CD4-positive, CD25-positive, alpha-beta regulatory T cell (primary cell): Measurements from ENCODE around the gene MRPS21. TPM values are rescaled to one million over a fixed set of nuclear protein-coding genes. Genes with fewer than 3 reads are reported as not detected.

Source experiments
- ATAC-seq, 2 donors: fragments of 150-1000 bp; cut with Tn5 transposase; one replicate each; pipeline ENCODE4 v1.10.0; 2021; ENCODE audit warnings: low read depth in 2 of 2, moderate number of reproducible peaks in 2 of 2, moderate library complexity in 1 of 2
- DNase-seq, 3 donors: peaks; one replicate each; pipeline versions ENCODE4 v3.0.0 to v3.0.0-alpha.2; 2012 to 2022; ENCODE audit warnings: mixed read lengths in 1 of 3
- H3K27ac ChIP-seq: one replicate; pipeline ENCODE4 v1.7.0; 2013; ENCODE audit warnings: mild to moderate bottlenecking, low read length; ENCODE audit not compliant: insufficient read depth, poor library complexity, severe bottlenecking
- H3K27me3 ChIP-seq: one replicate; pipeline ENCODE4 v1.7.0; 2013; ENCODE audit warnings: low read length; ENCODE audit not compliant: control insufficient read depth, insufficient read depth
- H3K36me3 ChIP-seq: one replicate; pipeline ENCODE4 v1.7.0; 2013; ENCODE audit warnings: mild to moderate bottlenecking, low read length, moderate library complexity; ENCODE audit not compliant: control insufficient read depth, insufficient read depth
- H3K4me1 ChIP-seq: 2 replicates; pipeline ENCODE4 v1.7.0; 2013; ENCODE audit warnings: mild to moderate bottlenecking, low read length; ENCODE audit not compliant: insufficient read depth, control insufficient read depth, poor library complexity, severe bottlenecking
- H3K4me3 ChIP-seq: one replicate; pipeline ENCODE4 v1.7.0; 2013; ENCODE audit warnings: low read depth, mild to moderate bottlenecking, low read length, moderate library complexity
- H3K9me3 ChIP-seq, 2 experiments: 1 replicate in 1 of 2; 2 replicates in 1 of 2; pipeline ENCODE4 v1.7.0; 2013; ENCODE audit warnings: low read length in 2 of 2, mild to moderate bottlenecking in 1 of 2, moderate library complexity in 1 of 2; ENCODE audit not compliant: control insufficient read depth in 2 of 2
- H3K27ac Mint-ChIP-seq, 3 donors: one replicate each; pipeline ENCODE4 v1.8.0; 2020 to 2022; ENCODE audit warnings: mild to moderate bottlenecking in 3 of 3, mixed read lengths in 3 of 3, moderate library complexity in 2 of 3
- H3K27me3 Mint-ChIP-seq: one replicate; pipeline ENCODE4 v1.8.0; 2022; ENCODE audit warnings: mild to moderate bottlenecking, mixed read lengths
- H3K36me3 Mint-ChIP-seq: one replicate; pipeline ENCODE4 v1.8.0; 2020; ENCODE audit warnings: mixed read lengths
- H3K4me1 Mint-ChIP-seq, 4 donors: one replicate each; pipeline ENCODE4 v1.8.0; 2020 to 2022; ENCODE audit warnings: mixed read lengths in 4 of 4, mild to moderate bottlenecking in 1 of 4
- H3K4me3 Mint-ChIP-seq, 4 donors: one replicate each; pipeline ENCODE4 v1.8.0; 2020 to 2022; ENCODE audit warnings: mild to moderate bottlenecking in 4 of 4, mixed read lengths in 4 of 4, moderate library complexity in 3 of 4
- H3K9me3 Mint-ChIP-seq, 7 donors: one replicate each; pipeline ENCODE4 v1.8.0; 2020 to 2022; ENCODE audit warnings: mixed read lengths in 7 of 7, mild to moderate bottlenecking in 3 of 7, moderate library complexity in 2 of 7
- polyA plus RNA-seq, 4 donors: library from polyadenylated mRNA; unstranded; fragments of 300-500 nt; fragmentation: Illumina TruSeq; gene quantifications; one replicate each; pipeline ENCODE4 v1.2.3, GENCODE V29; 2021
- total RNA-seq: library from RNA; stranded (reverse); gene quantifications from one replicate; pipeline ENCODE4 v1.2.3, GENCODE V29; 2022

The MRPS21 gene
- total and polyA plus RNA-seq, 5 donors from 2014 or later, result 45.3 to 89.4 (median 84.5) TPM

- Mint-ChIP-seq H3K4me3 (no peak overlapping the region), H3K27ac (no peak overlapping the region), H3K4me1 (no peaks in the 10 kb centered on the region), H3K36me3 (peaks cover 48% of the 10 kb centered on the region), H3K9me3 (no peaks in the 10 kb centered on the region), H3K27me3 (no peaks in the 10 kb centered on the region)
- Histone ChIP-seq H3K4me3 (no peak overlapping the region), H3K27me3 (no peaks in the 10 kb centered on the region), H3K4me1 (no peaks in the 10 kb centered on the region), H3K27ac (no peak overlapping the region), H3K9me3 (no peaks in the 10 kb centered on the region), H3K36me3 (peaks cover 78% of the 10 kb centered on the region)
- ATAC-seq (no peak), DNase-seq (no peak)
Measured at GRCh38 chr1:150346316-150346715, 52.7 kb downstream of the MRPS21 start.

DNA sequence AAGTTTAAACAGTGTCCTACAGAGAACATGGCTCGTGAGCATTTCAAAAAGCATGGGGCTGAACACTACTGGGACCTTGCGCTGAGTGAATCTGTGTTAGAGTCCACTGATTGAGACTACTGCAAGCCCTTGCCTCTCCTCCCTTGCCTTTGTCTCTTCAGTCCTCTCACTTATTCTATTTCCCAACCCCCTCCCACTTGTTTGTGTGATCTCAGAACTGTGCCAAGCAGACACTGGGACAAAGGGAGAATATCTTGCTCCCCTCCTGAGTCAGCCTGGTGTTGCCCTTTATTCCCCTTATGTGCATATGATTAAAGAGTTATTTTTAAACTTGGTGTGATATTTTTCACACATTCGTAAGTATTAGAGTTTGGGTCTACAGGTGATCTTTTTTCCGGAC lies 59.2 kb downstream of the MRPS21 start:
- no peaks in the 10 kb centered on the region for H3K27me3 ChIP-seq
- DNase-seq (no peak), ATAC-seq (no peak)
- Mint-ChIP-seq H3K27me3 (no peaks in the 10 kb centered on the region), H3K36me3 (peaks cover 28% of the 10 kb centered on the region), H3K27ac (no peak overlapping the region), H3K4me3 (no peak overlapping the region), H3K4me1 (no peaks in the 10 kb centered on the region), H3K9me3 (peaks cover 0 to 1% (median 0%) of the 10 kb centered on the region in 7 donors)
- H3K4me3 ChIP-seq, result no peak overlapping the region
- H3K36me3 ChIP-seq, result peaks cover 45% of the 10 kb centered on the region
- no peak overlapping the region for H3K27ac ChIP-seq
- H3K9me3 ChIP-seq, result no peaks in the 10 kb centered on the region
- no peaks in the 10 kb centered on the region for H3K4me1 ChIP-seq

Other genes with a start within 250 kb of the MRPS21 start
- 23.4 TPM for gene VPS45, start 226.1 kb upstream of the MRPS21 start, total RNA-seq
- gene VPS45, start 226.1 kb upstream of the MRPS21 start, polyA plus RNA-seq, result 10 to 100 TPM; 25.8 to 27.8 (median 26.3) TPM
- gene PLEKHO1, start 143.9 kb upstream of the MRPS21 start, total RNA-seq, result 61.0 TPM
- gene PLEKHO1, start 143.9 kb upstream of the MRPS21 start, polyA plus RNA-seq, result 10 to 100 TPM; 21.5 to 31.5 (median 27.5) TPM
- 51.5 TPM for gene ANP32E, start 57.7 kb upstream of the MRPS21 start, total RNA-seq
- gene ANP32E, start 57.7 kb upstream of the MRPS21 start, polyA plus RNA-seq, result 10 to 100 TPM; 53.3 to 73.4 (median 58.3) TPM
- not detected for gene CA14, start 36.1 kb upstream of the MRPS21 start, total RNA-seq
- under 1 TPM; 0.68 to 0.97 (median 0.71) TPM for gene CA14, start 36.1 kb upstream of the MRPS21 start, polyA plus RNA-seq
- 119 TPM for gene APH1A, start 24.8 kb upstream of the MRPS21 start, total RNA-seq
- gene APH1A, start 24.8 kb upstream of the MRPS21 start, polyA plus RNA-seq, result 10 to 100 TPM; 74.0 to 85.0 (median 76.9) TPM
- 4.6 TPM for gene C1orf54, start 21.1 kb upstream of the MRPS21 start, total RNA-seq
- gene C1orf54, start 21.1 kb upstream of the MRPS21 start, polyA plus RNA-seq, result 1 to 10 TPM; 2.0 to 6.4 (median 3.5) TPM
- 2.2 TPM for gene CIART, start 11.3 kb upstream of the MRPS21 start, total RNA-seq
- gene CIART, start 11.3 kb upstream of the MRPS21 start, polyA plus RNA-seq, result 1 to 10 TPM in 2 of 4 donors, under 1 TPM in 2; 0.56 to 1.3 (median 0.91) TPM
- gene PRPF3, start 27.7 kb downstream of the MRPS21 start, total RNA-seq, result 106 TPM
- gene PRPF3, start 27.7 kb downstream of the MRPS21 start, polyA plus RNA-seq, result 10 to 100 TPM; 13.4 to 19.7 (median 17.0) TPM
- gene RPRD2, start 70.3 kb downstream of the MRPS21 start, total RNA-seq, result 51.3 TPM
- gene RPRD2, start 70.3 kb downstream of the MRPS21 start, polyA plus RNA-seq, result 10 to 100 TPM; 24.0 to 34.0 (median 32.5) TPM
- 34.0 TPM for gene TARS2, start 193.6 kb downstream of the MRPS21 start, total RNA-seq
- gene TARS2, start 193.6 kb downstream of the MRPS21 start, polyA plus RNA-seq, result 10 to 100 TPM; 28.6 to 36.6 (median 31.5) TPM
- 0.22 TPM for gene ECM1, start 214.2 kb downstream of the MRPS21 start, total RNA-seq
- under 1 TPM in 1 of 4 donors, not detected in 3; 0.10 TPM for gene ECM1, start 214.2 kb downstream of the MRPS21 start, polyA plus RNA-seq
- gene FALEC, start 221.9 kb downstream of the MRPS21 start, total RNA-seq, result not detected
- under 1 TPM in 1 of 4 donors, not detected in 3; 0.42 TPM for gene FALEC, start 221.9 kb downstream of the MRPS21 start, polyA plus RNA-seq